GM19328 (cell line): ENCODE measurements around the gene TPRX1.
"Not testable (repeated sequence)": the region's sequence is repeated elsewhere in the genome, so short reads cannot be mapped to it uniquely, and the experiment has no call there.

Source experiments
- ATAC-seq: cut with Tn5 transposase; IDR thresholded peaks from one replicate; pipeline ENCODE4 v1.9.1; 2021; ENCODE audit warnings: mild to moderate bottlenecking, moderate library complexity; ENCODE audit not compliant: unreplicated experiment

The TPRX1 gene

DNA sequence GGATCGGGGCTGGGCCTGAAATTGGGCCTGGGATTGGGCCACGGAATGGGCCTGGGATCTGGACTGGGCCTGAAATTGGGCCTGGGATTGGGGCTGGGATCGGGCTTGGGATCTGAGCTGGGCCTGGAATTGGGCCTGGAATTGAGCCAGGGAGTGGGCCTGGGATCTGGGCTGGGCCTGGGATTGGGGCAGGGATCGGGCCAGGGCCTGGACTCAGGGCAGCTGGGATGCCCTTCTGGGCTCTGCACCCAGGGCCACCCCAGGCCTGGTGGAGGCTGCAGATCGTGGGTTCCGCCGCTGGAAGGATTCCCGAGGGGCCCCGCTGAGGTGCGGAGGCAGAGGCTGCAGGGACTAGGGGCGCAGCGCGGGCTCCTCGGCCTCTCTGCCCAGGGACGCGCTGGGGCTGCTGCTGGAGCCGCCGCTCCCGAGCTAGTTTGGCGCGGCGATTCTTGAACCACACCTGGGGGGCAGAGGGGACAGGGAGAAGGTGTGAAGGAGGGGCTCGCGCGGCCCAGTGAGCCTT is 1.8 kb downstream of the TPRX1 start:
- no peak for ATAC-seq

- no peak for ATAC-seq
Measured at GRCh38 chr19:47801270-47801669, 3.1 kb downstream of the TPRX1 start.

DNA sequence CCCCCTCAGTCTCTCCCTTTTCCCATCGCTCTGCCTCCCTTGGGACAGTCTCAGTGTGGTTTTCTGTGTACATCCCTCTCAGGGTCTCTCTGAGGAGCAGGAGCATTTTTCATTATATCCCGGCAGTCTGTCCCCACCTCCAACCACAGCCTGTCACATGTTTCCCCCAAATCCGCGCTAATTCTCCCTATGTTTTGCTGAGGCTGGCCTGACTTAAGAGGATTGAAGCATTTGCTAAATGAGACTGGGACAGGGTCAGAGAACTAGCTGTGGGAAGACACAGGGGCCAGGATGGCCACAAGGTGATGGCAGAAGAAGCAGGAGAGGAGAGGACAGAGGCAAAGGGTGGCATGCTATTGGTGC is 5.5 kb downstream of the TPRX1 start:
- no peak for ATAC-seq

- no peak for ATAC-seq
Measured at GRCh38 chr19:47797996-47798903, 6.1 kb downstream of the TPRX1 start.

GRCh38 chr19:47796785-47797184 is 7.6 kb downstream of the TPRX1 start:
- ATAC-seq = no peak

- no peak for ATAC-seq
Measured at GRCh38 chr19:47794526-47794925, 9.8 kb downstream of the TPRX1 start.

DNA sequence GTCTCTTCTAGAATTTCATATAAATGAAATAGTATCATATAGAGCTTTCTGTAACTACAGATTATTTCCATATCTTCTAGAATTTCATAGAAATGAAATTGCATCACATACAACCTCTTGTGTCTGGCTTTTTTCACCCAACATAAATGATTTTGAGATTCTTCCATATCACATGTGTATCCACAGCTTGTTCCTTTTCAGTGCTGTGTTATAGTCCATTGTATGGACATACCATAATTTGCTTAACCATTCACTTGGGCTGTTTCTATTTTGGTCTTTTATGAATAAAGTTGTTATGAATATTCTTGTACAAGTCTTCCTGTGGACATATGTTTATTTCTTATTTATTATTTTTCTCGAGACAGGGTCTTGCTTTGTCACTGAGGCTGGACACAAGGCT is 11.7 kb downstream of the TPRX1 start:
- ATAC-seq = no peak

GRCh38 chr19:47790398-47790814 is 13.9 kb downstream of the TPRX1 start:
- ATAC-seq = no peak

DNA sequence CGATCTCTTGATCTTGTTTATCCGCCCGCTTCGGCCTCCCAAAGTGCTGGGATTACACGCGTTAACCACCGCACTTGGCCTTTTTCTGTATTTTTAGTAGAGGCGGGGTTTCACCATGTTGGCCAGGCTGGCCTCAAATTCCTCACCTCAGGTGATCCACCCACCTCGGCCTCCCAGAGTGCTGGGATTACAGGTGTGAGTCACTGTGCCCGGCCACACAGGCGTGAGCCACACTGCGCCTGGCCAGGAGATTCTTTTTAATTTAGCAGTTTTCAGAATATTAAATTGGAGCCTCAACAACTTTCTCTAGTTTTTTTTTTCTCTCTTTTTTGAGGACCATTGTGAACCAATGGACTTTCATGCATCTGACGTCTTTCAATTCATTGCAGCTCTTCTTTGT is 14.5 kb downstream of the TPRX1 start:
- ATAC-seq = not testable (repeated sequence)

GRCh38 chr19:47787307-47787706 is 17.0 kb downstream of the TPRX1 start:
- ATAC-seq = not testable (repeated sequence)

GRCh38 chr19:47786566-47786965 is 17.8 kb downstream of the TPRX1 start:
- no peak for ATAC-seq

GRCh38 chr19:47781590-47782262 is 22.6 kb downstream of the TPRX1 start:
- no peak for ATAC-seq

GRCh38 chr19:47780215-47780551 is 24.2 kb downstream of the TPRX1 start:
- ATAC-seq = no peak

DNA sequence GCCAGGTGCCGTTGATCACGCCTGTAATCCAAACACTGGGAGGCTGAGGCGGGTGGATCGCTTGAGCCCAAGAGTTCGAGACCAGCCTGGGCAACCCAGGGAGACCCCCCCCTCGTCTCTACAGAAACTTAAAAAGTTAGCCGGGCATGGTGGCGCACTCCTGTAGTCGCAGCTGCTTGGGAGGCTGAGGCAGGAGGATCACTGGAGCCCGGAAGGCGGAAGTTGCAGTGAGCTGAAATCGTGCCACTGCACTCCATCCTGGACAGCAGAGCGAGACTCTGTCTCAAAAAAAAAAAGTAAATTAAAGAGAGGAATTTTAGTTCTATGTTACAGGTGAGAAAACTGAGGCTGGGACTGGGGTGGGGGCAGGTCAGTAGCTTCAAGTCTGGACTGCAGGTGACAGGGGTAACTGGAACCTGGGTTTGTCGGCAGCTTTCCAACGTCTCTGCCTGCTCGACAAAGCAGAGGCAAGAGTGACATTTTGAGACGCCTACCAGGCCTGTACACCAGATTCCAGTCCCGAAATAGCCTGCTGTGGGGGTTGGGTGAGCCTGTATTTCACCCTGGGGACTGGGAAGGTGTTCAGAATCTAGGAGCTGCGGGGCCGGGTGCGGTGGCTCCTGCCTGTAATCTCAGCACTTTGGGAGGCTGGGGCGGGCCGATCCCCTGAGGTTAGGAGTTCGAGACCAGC is 24.7 kb downstream of the TPRX1 start:
- no peak for ATAC-seq

GRCh38 chr19:47778954-47779351 is 25.4 kb downstream of the TPRX1 start:
- ATAC-seq = no peak

DNA sequence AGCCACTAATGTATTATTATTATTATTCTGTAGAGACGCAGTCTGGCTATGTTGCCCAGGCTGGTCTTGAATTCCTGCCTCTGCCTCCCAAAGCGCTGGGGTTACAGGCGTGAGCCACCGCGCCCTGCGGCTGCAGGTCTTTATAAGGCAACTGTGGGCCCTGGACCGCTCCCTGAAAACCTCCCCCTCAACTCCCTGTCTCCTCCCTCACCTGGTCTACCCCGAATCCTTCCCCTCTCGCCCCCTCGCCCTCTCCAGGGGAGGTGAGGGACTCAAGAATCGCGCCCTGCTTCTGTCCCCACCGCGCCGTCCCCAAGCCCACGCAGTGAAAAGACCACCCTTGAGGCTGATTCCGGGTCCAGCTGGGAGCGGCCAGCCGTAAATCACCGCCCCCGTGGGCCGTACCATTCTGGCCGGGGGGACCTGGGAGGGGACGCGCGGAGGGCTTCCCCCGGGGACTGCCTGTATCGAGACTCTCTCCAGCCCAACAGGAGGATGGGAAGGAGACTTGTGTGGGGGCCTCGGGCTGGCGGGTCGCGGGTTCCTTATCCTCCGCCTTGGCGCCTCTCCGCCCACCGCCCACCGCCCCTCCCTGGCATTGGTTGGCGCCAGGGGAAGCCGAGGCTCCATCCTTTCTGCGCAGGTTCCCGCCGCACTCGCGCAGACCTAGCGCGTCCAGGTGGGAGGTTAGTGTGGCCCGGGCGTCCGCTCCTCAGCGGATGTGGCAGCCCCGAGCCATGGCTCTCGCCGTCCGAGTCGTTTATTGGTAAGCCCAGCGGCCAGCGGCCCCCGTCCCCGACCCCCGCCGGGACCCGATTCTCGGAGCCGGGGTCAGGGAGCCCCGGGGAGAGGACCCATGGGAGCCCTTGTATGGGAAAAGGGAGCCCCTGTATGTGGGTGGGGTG is 26.1 kb downstream of the TPRX1 start, which contains the start of gene SELENOW:
Gene SELENOW (plus strand): TSS at position 655 of the 905 bp plus-strand sequence. CDS start 83 bp downstream, at position 738.
- no peak for ATAC-seq

DNA sequence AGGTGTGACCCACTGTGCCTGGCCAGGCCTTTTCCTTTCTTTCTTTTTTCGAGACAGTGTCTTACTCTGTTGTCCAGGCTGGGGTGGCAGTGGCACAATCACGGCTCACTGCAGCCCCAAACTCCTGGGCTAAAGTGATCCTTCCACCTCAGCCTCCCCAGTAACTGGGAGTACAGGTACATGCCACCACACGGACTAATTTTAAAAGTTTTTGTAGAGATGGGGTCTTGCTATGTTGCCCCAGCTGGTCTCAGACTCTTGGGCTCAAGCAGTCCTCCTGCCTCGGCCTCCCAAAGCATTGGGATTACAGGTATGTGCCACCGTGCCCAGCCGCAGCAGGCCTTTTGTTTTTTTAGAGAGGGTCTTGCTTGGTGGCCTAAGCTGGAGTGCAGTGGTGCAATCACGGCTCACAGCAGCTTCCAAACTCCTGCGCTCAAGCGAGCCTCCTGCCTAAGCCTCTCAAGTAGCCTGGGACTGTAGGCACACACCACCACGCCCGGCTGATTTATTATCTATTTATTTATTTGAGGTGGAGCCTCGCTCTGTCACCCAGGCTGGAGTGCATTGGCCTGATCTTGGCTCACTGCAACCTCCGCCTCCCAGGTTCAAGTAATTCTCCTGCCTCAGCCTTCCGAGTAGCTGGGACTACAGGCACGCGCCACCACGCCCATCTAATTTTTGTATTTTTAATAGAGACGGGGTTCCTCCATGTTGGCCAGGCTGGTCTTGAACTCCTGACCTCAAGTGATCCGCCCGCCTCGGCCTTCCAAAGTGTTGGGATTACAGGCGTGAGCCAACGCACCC is 26.9 kb downstream of the TPRX1 start:
- not testable (repeated sequence) for ATAC-seq

GRCh38 chr19:47776568-47776967 is 27.8 kb downstream of the TPRX1 start:
- ATAC-seq = no peak

GRCh38 chr19:47771291-47771690 is 33.1 kb downstream of the TPRX1 start:
- ATAC-seq = not testable (repeated sequence)

DNA sequence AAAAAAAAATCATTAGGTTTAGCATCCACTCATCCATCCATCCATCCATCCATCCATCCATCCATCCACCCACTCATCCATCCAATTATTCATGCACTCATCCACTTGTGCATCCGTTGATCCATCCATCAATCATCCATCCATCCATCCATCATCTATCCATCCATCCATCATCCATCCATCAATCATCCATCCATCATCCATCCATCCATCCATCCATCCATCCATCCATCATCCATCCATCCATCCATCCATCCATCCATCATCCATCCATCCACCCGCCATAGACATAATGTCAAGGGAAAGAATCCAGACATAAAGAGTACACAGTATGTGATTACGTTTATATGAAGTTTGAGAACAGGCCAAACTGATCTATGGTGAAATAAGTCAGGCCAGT is 34.8 kb downstream of the TPRX1 start:
- ATAC-seq = no peak
